Adrenal gland (tissue), 12 donors: ENCODE results near the gene SCARB1. TPM values are rescaled to one million over a fixed set of nuclear protein-coding genes. Genes with fewer than 3 reads are reported as not detected.

ENCODE experiments used
- DNase-seq, 7 donors: peaks; one replicate each; pipeline ENCODE4 v3.0.0-alpha.2; 2019 to 2020
- H3K27ac ChIP-seq, 5 donors: fragments of 200-600 bp; sonication (generic) in 4 of 5; 1 replicate in 3 of 5; 2 replicates in 2 of 5; pipeline versions ENCODE4 v1.5.1 to v1.8.0; 2016 to 2020; ENCODE audit warnings: mild to moderate bottlenecking in 1 of 5
- H3K27me3 ChIP-seq: fragments of 200-600 bp; 2 replicates; pipeline ENCODE4 v1.8.0; 2021
- H3K36me3 ChIP-seq, 2 donors: fragments of 200-600 bp; replicated peaks in 1 of 2; 1 replicate in 1 of 2; 2 replicates in 1 of 2; pipeline versions ENCODE4 v1.5.1 to v1.8.0; 2018 to 2022
- H3K4me1 ChIP-seq, 2 donors: fragments of 200-600 bp; replicated peaks in 1 of 2; 1 replicate in 1 of 2; 2 replicates in 1 of 2; pipeline versions ENCODE4 v1.5.1 to v1.8.0; 2018 to 2021
- H3K4me3 ChIP-seq, 4 donors: fragments of 200-600 bp; sonication (generic) in 3 of 4; one replicate each; pipeline ENCODE4 v1.5.1; 2016 to 2018
- H3K9me3 ChIP-seq, 3 donors: fragments of 200-600 bp; sonication (generic) in 1 of 3; replicated peaks in 1 of 3; 1 replicate in 2 of 3; 2 replicates in 1 of 3; pipeline versions ENCODE4 v1.5.1 to v1.8.0; 2016 to 2021
- CTCF ChIP-seq, 6 experiments: fragments of 450-650 bp in 4 of 6; fragments of 200-600 bp in 2 of 6; sonication (generic) in 1 of 6; IDR thresholded peaks; 1 replicate in 5 of 6; 2 replicates in 1 of 6; pipeline versions ENCODE4 v1.5.1 to v1.8.0; 2016 to 2021; ENCODE audit warnings: antibody characterized with exemption in 6 of 6, mild to moderate bottlenecking in 2 of 6, moderate library complexity in 1 of 6
- POLR2A ChIP-seq, 2 donors: fragments of 450-650 bp; IDR thresholded peaks; one replicate each; pipeline ENCODE4 v1.6.1; 2017; ENCODE audit warnings: antibody characterized with exemption in 2 of 2, mild to moderate bottlenecking in 2 of 2, moderate library complexity in 1 of 2
- WGBS, 4 donors: extraction: QIAGEN DNeasy Blood & Tissue Kit in 2 of 4; methylation state at CpG; one replicate each; pipeline versions ENCODE4 v1.1.5 to v1.1.7; 2013 to 2017; 5-methylcytosine and 5-hydroxymethylcytosine counted together
- intact Hi-C, 2 donors: fragments of 100-400 bp; cut with DNase I; formaldehyde crosslinking; loops; one replicate each; pipeline versions ENCODE4 v1.14.1 to v1.15.0; 2022 to 2023
- polyA plus RNA-seq, 3 donors: library from polyadenylated mRNA; stranded (reverse); fragments of 200-250 nt in 2 of 3; fragments of 350-450 nt in 1 of 3; fragmentation: Illumina TruSeq in 1 of 3; extraction: RNeasy Lipid Tissue Mini Kit (QIAGEN cat#74804) in 1 of 3; gene quantifications; one replicate each; pipeline ENCODE4 v1.2.3, GENCODE V29; 2013 to 2014
- total RNA-seq, 9 donors: library from RNA; depleted of rRNA in 4 of 9; stranded (reverse); fragments of >200 nt in 4 of 9; fragments of 120-200 nt in 1 of 9; fragmentation: NEBNext Ultra II Directional in 1 of 9; extraction: Animal tissue kit (Norgen Biotek cat#: 25700) in 1 of 9; gene quantifications; one replicate each; pipeline versions ENCODE4 v1.1.0 to v1.2.4, GENCODE V29; 2013 to 2023
- donor health status: healthy with polysubstance abuse.
- donor health status: Bipolar disorder and iron deficiency.
- donor health status: DM: yes; HTN: yes; CAD: no.
- donor health status: DM: no; HTN: no; CAD: no.
- donor health status: DM: no; HTN: no; CAD: no.
- donor health status: DM: yes; HTN: yes; CAD: no.

Gene SCARB1
- total and polyA plus RNA-seq, 12 donors: 213 to 8,580 (median 1,325) TPM

GRCh38 chr12:124774054-124774461 is 89.6 kb downstream of the SCARB1 start:
- DNase-seq: peak in 4 of 7 donors; percentile 65 to 80 (median 72)
- Histone ChIP-seq H3K27ac (peak overlapping the region; percentile 55 to 91 (median 83)), H3K4me3 (peak overlapping the region in 1 of 4 donors; percentile 36), H3K4me1 (peaks cover 37 to 57% of the 10 kb centered on the region in 2 donors), H3K27me3 (no peaks in the 10 kb centered on the region), H3K36me3 (no peaks in the 10 kb centered on the region), H3K9me3 (no peaks in the 10 kb centered on the region)
- intact Hi-C loops: no loop called here
- TF ChIP-seq CTCF (IDR thresholded peaks at IDR 0.05): no peak
- TF ChIP-seq POLR2A (IDR thresholded peaks at IDR 0.05): no peak
- 23 to 40% (median 30%) methylated on average over 11 to 12 of the region's 12 CpGs for WGBS, 4 donors

- Histone ChIP-seq H3K27me3 (no peaks in the 10 kb centered on the region), H3K9me3 (no peaks in the 10 kb centered on the region), H3K36me3 (no peaks in the 10 kb centered on the region), H3K27ac (peak overlapping the region in 3 of 5 donors; percentile 26 to 83 (median 26)), H3K4me1 (peaks cover 26 to 44% of the 10 kb centered on the region in 2 donors), H3K4me3 (no peak overlapping the region)
- TF ChIP-seq POLR2A (IDR thresholded peaks at IDR 0.05) (no peak), CTCF (IDR thresholded peaks at IDR 0.05) (no peak)
- WGBS, 4 donors: 45 to 52% (median 49%) methylated on average over 20 to 26 of the region's 26 CpGs
- peak in 2 of 7 donors; percentile 57 to 65 for DNase-seq
- intact Hi-C loops: no loop called here
Measured at GRCh38 chr12:124772289-124773170, 91.1 kb downstream of the SCARB1 start.

GRCh38 chr12:124771462-124772288 is 92.0 kb downstream of the SCARB1 start:
- H3K4me3 ChIP-seq: no peak overlapping the region
- DNase-seq: peak; percentile 79 to 94 (median 91)

More at GRCh38 chr12:124771462-124772288, 92.0 kb downstream of the SCARB1 start:
- Histone ChIP-seq H3K27me3 (no peaks in the 10 kb centered on the region), H3K27ac (peak overlapping the region in 3 of 5 donors; percentile 26 to 83 (median 26)), H3K4me1 (peaks cover 18 to 43% of the 10 kb centered on the region in 2 donors), H3K36me3 (no peaks in the 10 kb centered on the region), H3K9me3 (no peaks in the 10 kb centered on the region)
- intact Hi-C loops: no loop called here
- TF ChIP-seq CTCF (IDR thresholded peaks at IDR 0.05) (peak; percentile 90 to 98 (median 96)), POLR2A (IDR thresholded peaks at IDR 0.05) (no peak)
- 18 to 43% (median 19%) methylated on average over 16 to 35 of the region's 35 CpGs for WGBS, 4 donors
